ENCODE data around the gene KRT40.

KRT40 gene

DNA sequence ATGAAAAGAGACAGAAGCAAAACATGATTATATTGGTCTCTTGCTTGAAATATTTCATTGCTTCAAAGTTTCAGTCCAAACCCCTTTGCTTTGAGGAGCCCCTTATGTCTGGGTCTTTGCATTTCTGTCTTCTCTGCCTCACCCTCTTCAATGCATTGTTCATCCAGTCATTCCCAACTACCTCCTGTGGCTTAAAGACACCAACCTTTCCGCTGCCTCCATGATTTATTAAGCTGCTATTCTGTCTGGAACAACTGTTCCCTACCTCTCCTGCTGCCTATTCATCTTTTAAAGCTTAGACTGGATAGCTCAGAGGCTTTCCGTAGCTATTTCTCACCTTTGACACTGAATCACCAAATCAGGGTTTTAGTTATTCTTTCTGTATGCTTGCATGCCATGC is 13.2 kb upstream of the KRT40 start:
- DNase-seq (ENCODE audit: low read depth, low spot score), result no peak

DNA sequence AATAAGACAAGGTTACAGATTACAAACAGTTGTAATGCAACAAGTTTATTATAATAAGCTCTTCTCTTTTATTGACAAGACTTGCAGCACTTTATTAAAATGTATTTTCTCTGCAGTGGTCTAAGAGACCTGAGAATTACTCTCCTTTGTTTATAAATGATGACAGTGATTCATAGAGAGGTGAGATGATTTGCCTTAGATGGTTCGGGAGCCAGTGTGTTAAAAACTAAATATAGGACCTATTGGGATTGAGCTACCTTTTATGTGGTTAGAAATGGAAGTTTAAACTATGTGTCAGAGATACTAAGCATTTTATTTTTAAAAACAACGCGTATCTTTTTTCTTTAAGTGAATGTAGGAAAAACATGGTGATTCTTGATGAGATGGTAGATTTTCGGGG is 12.7 kb upstream of the KRT40 start:
- DNase-seq (ENCODE audit: low read depth, low spot score), result no peak

DNA sequence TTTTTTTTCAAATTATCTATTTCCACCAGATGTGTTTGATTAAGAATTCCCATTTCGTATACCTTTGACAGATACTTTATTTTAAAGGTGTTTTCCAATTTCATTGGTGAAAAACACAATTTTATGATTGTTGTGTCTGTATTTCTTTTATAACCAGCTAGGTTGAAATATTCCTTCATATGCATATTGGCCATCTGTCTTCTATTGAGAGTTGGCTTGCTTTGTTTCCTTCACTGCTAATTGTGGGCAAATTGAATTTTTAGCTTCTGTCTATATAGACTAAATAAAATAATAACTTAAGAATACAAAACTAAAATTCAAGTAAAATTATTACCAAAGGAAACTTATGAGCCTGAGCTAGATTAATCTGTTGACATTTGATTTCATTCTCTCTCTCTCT is 11.0 kb upstream of the KRT40 start:
- no peak for DNase-seq (ENCODE audit: low read depth, low spot score)

DNA sequence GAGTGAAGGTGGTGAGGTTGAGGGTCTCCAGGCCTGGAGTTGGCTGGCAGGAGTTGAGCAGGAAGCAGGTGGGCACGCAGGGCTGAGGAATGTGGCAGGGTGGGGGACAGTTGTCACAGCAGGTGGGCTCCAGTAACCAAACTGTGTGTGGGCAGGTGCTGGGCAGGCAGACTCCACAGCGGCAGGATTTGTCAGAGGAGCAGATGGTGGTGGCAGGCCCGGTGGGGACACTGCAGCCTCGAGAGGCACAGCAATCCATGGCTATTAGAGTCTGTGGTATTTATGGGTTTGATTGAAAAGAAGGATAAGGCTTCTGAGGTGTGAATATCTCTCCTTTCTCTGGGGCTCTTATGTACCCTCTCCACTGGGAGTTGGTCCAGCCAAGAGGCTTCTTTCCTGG is 9.7 kb upstream of the KRT40 start, which contains the start of gene KRTAP3-3:
Gene KRTAP3-3, minus strand, starts transcription at position 326 of the 400 bp plus-strand sequence. Its CDS starts 67 bp downstream, at position 259.
- no peak for DNase-seq (ENCODE audit: low read depth, low spot score)

DNA sequence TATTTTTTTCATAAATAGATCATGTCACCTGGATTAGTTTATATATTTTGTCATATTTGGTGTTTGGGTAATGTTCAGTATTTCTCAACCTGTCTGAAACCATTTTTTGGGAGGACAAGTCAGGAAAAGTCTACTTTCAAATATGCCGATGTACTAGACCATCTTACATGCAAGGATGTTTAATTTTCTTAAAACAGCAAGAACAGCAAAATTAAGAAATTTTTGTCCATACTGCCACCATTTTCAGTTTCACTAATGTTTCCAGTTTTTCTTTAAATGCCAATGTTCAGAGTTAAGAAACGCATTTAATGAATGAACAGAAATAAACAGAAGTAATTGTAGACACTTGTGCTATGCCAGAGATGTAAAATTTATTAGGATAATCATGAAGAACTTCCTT is 9.0 kb upstream of the KRT40 start:
- DNase-seq (ENCODE audit: low read depth, low spot score), result no peak

DNA sequence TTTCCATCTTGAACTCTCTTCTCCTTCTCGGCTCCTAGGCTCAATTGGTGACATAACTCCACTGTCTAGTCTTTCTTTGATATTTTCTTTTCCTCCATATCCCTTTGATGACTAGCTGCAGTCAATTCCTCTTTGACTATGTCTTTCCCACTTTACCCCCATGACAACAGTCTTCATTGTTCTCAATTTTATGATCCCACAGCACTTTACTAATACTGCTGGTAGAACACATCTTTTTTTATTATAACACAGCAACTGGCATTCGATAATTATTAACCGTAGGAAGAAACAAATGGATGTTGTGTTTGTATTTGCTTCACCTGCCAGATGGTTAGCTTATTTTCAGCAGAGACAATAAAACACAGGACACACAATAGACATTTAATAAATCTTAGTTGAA is 8.5 kb upstream of the KRT40 start:
- no peak for DNase-seq (ENCODE audit: low read depth, low spot score)

DNA sequence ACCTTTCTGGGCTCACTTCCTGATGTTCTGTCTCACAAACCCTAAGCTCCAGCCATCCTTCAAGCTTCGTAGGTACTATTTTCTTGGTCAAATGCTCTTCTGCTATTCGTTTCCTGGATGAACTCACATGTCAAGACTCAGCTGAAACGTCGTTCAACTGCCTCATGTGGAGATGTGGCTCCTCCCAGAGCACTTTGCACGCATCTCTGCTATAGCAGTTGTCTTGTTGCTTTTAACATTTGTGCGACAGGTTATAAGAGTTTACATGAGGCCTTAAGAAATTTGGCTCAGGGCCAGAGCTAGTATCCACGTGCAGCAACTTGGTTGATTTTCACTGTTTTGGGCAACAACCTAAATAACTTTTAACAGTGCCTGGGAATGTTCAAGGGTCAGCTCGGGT is 2.8 kb upstream of the KRT40 start:
- DNase-seq (ENCODE audit: low read depth, low spot score), result no peak

DNA sequence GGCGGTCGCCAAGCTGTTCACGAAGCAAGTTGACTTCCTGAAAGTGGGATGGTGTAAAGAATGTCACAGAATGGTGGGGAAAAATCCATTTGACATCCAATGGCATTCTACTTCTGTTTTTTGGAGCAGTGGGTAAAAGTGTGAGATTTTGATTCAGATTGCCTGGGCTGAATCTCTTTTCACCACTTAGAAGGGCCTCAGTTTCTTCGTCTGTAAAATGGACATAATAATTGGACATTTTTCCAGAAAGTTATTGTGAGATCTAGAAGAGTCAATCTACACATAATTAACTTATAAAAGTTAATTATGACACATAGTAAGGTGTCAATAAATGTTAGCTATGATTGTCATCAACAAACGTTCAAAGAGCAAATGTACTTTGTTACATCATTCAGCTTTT is 3.0 kb downstream of the KRT40 start:
- no peak for DNase-seq (ENCODE audit: low read depth, low spot score)

DNA sequence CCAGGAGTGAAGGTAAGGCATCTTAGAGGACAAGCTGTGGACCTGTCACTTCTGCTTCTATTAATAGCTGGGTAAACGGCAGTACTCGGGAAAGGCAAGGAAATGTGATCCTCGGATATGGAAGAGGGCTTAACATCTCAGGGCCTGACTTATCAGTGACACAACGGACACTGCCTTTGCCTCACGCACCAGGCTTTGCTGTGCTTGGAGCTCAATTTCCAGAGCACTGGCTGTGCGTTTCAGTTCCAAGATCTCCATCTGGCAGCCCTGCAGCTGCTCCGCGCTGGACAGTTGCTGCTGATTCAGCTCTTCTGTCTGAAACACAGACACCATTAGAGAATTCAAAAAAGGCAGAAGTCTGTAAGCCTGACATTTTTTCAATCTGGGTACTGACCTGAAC is 3.5 kb downstream of the KRT40 start:
- DNase-seq (ENCODE audit: low read depth, low spot score), result peak; percentile 20

DNA sequence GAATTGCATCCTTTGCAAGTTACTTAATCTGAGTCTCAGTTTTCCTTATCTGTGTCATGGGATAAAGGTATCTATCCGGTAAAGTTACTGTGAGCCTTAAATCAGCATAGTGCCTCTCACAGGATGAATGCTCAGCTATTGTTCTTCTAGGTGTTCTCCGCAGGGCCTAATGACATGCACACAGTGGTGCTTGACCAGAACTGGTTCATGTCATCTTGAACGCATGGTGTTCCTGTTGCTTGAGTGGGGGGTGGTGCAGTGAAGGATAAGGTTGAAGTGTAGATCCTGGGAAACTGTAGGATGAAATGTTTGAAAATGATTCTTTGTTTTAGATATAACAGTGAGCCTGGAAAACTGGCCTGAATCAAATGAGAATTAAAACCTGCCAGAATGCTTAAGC is 4.0 kb downstream of the KRT40 start:
- DNase-seq (ENCODE audit: low read depth, low spot score), result no peak

DNA sequence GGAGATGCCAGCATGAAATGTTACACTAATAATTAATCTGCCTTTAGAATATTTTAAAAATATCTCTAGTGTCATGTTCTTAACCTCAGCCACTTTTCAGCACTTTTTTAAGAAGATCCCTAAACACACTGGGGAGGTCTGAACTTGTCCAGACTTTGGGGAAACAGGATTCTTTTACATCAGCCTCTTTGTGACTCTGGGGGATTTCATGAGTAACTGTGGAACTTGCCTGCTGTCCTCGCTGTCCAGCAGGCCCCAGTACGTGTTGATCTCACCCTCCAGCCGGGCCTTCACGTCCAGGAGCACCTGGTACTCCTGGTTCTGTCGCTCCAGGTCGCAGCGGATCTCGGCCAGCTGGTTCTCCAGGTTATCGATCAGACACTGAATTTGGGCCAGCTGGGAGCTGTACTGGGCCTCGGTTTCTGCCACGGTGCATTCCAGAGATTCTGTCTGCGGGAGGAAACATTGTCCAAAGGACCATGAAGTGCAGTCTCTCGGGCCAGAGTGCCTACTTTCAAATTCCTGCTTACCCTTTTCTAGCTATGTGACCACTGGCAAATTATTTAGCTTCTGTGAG is 5.5 kb downstream of the KRT40 start:
- DNase-seq (ENCODE audit: low read depth, low spot score), result no peak

DNA sequence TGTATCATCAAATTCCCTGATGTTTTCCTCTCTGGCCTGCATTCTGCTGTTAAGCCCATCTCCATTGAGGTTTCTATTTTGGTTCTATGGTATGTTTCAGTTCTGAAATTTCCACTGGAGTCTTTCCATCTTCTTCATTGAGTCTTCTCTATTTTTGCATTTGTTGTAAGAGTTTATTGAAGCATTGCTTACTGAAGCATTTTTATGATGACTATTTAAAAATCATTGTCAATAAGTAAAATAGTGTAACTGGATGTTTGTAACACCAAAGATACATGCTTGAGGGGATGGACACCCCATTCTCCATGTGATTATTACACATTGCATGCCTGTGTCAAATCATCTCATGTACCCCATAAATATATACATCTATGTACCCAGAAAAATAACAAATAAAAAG is 8.6 kb downstream of the KRT40 start:
- DNase-seq (ENCODE audit: low read depth, low spot score), result no peak

DNA sequence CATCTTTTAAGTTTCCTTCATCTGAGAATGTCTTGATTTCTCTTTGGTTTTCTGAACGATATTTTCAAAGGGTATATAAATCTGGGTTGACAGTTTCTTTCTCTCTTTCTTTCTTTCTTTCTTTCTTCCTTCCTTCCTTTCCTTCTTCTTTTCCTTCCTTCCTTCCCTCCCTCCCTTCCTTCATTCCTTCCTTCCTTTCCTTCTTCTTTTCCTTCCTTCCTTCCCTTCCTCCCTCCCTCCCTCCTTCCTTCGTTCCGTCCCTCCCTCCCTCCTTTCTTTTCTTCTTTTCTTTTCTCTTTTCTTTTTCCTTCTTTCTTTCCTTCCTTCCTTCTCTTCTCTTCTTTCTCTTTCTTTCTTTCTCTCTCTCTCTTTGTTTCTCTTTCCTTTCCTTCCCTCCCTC is 9.8 kb downstream of the KRT40 start:
- DNase-seq (ENCODE audit: low read depth, low spot score), result no peak

DNA sequence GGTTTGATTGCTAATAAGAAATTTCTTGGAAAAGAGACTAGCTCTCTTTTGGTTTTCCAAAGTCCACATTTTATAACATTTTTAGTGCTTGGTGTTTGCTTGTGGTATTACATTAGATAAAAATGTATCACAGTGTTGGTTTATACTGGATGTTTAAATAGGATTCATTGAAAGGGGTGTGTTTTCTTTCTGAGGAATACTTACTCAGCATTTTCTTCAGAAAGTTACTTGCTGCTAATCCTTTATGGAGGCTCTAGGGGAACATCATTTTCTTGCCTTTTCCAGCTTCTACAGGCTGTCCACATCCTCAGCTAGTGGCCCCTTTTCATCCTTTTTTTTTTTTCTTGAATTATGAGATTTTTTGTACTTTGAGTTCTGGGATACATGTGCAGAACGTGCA is 16.5 kb downstream of the KRT40 start:
- DNase-seq (ENCODE audit: low read depth, low spot score), result no peak

DNA sequence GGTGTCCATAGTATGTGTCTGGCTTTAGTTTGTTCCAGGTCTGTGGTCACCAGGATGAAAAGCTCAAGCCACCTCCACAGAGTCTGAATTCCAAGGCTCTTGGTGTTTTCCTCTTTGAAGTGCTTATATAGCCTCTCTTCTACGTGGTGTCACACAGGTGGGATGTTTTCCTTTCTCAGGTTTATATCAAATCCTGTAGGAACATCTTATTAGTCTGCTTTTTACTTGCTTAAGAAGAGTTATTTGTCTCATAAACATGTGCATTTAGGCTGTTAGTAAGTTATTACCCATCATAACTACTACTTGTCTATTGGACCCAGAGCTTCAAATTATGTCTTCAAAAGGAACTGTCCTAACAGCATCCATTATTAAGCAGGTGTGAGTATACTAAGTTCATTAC is 17.3 kb downstream of the KRT40 start, which contains the start of gene KRT39:
Gene KRT39, minus strand, starts transcription at position 101 of the 400 bp plus-strand sequence. Its CDS starts 92 bp downstream, at position 9.
- DNase-seq (ENCODE audit: low read depth, low spot score), result no peak

DNA sequence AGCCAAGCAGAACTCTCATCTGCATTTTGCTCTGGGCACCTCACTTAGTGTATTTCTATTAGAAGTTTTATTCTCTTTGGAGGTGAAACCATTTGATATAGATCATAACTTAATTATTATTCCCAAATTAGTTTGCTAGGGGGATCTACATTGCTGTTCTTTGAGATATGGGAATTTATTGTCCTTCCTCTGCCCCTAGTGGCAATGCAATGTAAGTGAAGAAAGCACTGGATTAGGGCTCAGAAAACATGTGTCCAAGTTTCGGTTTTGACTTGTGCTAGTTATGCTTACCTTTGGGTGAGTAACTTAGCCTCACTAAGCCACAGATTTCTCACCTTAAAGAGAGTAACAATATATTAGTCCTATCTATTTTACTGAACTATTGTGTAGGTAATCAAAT is 20.3 kb downstream of the KRT40 start:
- DNase-seq (ENCODE audit: low read depth, low spot score), result no peak

DNA sequence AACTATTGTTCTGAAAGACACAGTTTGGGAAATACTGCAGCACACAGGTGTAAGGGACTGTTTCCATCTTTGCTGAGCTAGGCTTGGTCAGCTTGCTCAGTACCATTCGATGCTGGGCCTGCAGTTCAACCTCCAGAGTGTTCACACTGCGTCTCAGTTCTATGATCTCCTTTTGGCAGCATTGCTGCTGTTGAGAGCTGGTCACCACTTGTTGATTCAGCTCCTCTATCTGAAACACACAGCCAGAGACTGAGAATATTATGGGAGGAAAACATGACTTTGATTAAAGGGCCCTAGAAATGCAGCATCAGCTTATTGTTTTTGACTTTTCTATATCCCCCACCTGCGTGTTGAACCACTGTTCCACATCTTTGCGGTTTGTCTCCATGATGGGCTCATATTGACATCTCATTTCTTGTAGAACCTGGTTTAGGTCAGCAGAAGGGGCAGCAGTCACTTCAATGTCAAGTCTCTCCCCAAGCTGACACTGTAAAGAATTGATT is 22.0 kb downstream of the KRT40 start:
- no peak for DNase-seq (ENCODE audit: low read depth, low spot score)

DNA sequence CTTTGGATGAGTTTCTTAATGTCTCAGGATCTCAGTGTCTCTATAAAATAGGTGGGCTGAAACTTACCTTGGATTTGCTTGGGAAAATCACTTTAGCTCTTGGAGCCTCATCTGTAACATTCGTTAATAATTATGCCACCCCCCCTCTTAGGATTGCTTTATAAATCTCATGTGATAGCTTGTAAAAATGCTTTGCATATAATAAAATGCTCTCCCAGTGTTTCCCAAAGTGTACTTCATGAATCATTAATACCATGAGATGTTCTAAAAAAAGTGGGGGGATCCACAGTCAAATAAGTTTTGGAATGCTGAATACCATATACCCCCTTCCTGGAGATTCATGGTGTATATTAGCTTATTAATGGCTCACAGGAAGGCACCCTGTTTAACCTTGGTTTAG is 22.5 kb downstream of the KRT40 start:
- no peak for DNase-seq (ENCODE audit: low read depth, low spot score)

DNA sequence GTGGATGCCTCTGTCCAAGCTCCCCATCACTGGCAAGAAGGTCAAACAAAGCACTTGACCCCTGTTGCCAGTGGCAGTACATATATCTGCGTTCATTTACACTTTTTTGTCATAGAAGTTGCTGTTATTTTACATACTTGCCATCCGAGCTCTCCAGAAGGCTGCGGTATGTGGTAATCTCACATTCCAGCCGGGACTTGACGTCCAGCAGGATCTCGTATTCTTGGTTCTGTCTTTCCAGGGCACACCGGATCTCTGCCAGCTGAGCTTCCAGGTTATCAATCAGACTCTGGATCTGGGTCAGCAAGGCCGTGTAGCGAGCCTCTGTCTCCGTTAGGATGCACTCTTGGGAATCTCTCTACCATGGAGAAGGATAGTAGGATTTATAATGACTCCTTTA is 24.0 kb downstream of the KRT40 start:
- no peak for DNase-seq (ENCODE audit: low read depth, low spot score)

DNA sequence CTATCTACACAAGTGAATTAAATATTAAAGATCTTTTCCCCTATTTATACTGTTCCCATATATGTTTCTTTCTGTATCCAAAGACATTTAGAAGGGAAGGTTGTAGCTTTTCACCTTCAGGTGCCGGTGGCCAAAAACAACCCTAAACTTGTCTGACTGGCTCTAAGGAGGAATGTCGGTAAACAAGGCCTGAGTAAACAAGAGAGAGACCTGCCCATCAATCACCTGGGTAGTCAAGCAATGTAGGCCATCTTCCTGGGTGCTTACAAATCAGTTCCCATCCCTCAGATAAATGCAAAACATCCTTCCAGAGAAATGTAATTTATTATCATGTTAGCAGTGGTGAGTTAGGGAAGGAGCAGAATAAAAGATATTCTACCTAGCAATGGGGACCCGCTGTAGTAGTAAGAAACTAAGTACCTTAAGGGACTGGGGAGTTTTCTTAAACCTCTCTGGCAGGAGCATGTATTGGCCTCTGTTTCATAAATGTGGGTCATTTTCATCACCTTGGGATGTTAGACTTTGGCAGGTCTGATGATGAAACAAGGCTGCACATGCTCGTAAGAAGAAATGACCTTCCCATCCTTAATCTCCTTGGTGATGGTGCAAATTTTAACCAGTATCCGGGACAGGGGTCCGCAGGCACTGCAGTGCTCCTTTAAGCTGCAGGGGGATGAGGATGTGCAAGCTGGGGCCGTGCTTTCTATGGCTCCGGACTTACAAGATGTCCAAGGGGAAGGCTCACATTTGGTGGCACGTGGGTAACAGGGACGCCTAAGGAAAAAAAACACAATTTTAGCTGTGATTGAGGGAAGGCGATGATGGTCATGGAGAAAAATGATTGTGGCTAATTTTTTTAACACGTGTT is 25.8 kb downstream of the KRT40 start:
- DNase-seq (ENCODE audit: low read depth, low spot score), result no peak

DNA sequence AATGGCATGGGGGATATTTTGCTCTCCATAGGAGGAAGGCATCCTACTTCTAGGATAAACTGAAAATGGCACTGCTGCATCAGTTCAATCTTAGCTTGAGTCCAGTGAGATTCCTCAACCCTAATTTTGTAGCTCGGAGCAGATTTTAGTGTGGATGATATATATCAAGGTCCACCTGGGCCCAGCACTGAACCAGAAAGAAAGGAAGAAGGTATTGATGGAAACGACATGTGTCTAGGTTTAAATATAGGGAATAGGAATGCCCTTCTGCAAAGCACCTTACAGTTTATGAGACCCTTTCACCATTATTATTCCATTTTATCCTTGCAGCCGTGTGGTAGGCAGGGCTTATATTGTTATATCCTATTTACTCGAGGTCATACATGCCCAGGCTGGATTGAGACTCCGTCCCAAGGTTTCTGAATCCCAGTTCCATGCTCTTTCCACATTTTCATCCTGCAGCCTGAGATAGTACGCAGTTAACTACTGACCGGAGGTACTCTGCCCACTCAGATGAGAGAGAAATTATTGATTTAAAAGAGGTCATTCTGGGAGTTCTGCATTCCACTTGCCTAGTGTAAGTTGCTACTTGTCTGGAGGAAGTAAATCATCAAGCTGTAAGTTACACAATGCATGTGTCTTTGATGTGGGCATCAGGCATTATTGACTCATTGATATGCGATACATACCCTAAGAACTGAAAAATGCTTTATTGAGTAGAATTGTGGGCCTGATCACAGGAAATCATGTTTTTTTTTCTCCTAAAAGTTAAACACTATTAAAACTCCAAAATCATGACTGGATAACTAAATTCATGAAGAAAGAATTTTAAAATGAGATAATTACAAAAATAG is 27.5 kb downstream of the KRT40 start:
- peak; percentile 31 for DNase-seq (ENCODE audit: low read depth, low spot score)

DNA sequence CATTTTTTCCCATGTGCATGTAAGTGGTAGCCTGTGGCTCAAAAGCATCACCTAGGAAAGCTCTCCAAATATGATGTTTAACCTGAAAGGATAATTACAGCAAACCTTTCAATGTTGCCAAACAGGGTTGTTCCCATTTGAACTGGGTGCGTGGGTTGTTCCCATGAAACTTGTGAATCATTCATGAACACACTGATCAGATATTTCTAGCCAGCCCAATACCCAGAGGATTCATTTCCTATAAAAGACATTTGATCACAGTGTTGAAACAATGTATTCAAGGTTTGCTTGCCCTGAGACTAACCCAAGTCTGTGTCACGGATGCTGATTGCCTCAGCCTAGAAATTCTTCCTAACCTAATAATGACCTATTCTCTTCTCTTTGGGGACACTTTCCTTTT is 30.2 kb downstream of the KRT40 start:
- DNase-seq (ENCODE audit: low read depth, low spot score), result no peak

Data from smooth muscle cell of the brain vasculature (primary cell).